OCI-LY1 (cell line): ENCODE data around the gene TMEM164.

Source experiments
- H2AFZ ChIP-seq: fragments of 200-600 bp; sonication (generic), shearing (Covaris generic); 2 replicates; pipeline ENCODE4 v1.6.0; 2014; ENCODE audit warnings: antibody characterized with exemption, mild to moderate bottlenecking, low read length
- H3F3A ChIP-seq: fragments of 200-600 bp; sonication (generic), shearing (Covaris generic); 2 replicates; pipeline ENCODE4 v1.6.0; 2014; ENCODE audit warnings: mild to moderate bottlenecking, antibody characterized with exemption, low read length, moderate library complexity; ENCODE audit not compliant: insufficient read depth
- H3K27ac ChIP-seq: fragments of 200-600 bp; sonication (generic); 2 replicates; pipeline ENCODE4 v1.5.1; 2014; ENCODE audit warnings: low read length, mixed run types, mild to moderate bottlenecking, low read depth; ENCODE audit not compliant: poor library complexity, severe bottlenecking
- H3K27me3 ChIP-seq: fragments of 200-600 bp; sonication (generic); 2 replicates; pipeline ENCODE4 v1.6.0; 2014; ENCODE audit warnings: antibody characterized with exemption, mild to moderate bottlenecking, low read length, moderate library complexity; ENCODE audit not compliant: insufficient read depth
- H3K36me3 ChIP-seq: fragments of 200-600 bp; sonication (generic); 2 replicates; pipeline ENCODE4 v1.6.1; 2014; ENCODE audit warnings: mild to moderate bottlenecking, antibody characterized with exemption, low read length, moderate library complexity, mixed read lengths; ENCODE audit not compliant: insufficient read depth
- H3K4me1 ChIP-seq: fragments of 200-600 bp; sonication (generic); 2 replicates; pipeline ENCODE4 v1.5.1; 2014; ENCODE audit warnings: mild to moderate bottlenecking, low read length, moderate library complexity; ENCODE audit not compliant: insufficient read depth, severe bottlenecking
- H3K4me2 ChIP-seq: fragments of 200-600 bp; sonication (generic), shearing (Covaris generic); 2 replicates; pipeline ENCODE4 v1.6.1; 2014; ENCODE audit warnings: low read length
- H3K4me3 ChIP-seq: fragments of 200-600 bp; sonication (generic); 2 replicates; pipeline ENCODE4 v1.5.1; 2014; ENCODE audit warnings: low read length, low read depth, mild to moderate bottlenecking, mixed read lengths; ENCODE audit not compliant: poor library complexity, severe bottlenecking
- H3K79me2 ChIP-seq: fragments of 200-600 bp; shearing (Covaris generic); 2 replicates; pipeline ENCODE4 v1.6.1; 2016; ENCODE audit warnings: mixed run types, low read length, mixed read lengths; ENCODE audit not compliant: insufficient read depth
- H3K9ac ChIP-seq: fragments of 200-600 bp; sonication (generic), shearing (Covaris generic); 2 replicates; pipeline ENCODE4 v1.6.1; 2014; ENCODE audit warnings: mild to moderate bottlenecking, low read length, mixed read lengths
- H3K9me2 ChIP-seq: fragments of 200-600 bp; sonication (generic), shearing (Covaris generic); 2 replicates; pipeline ENCODE4 v1.6.1; 2014; ENCODE audit warnings: low read depth, mild to moderate bottlenecking, low read length, mixed read lengths
- H3K9me3 ChIP-seq: fragments of 200-600 bp; shearing (Covaris generic); 2 replicates; pipeline ENCODE4 v1.6.1; 2014; ENCODE audit warnings: low read length, mixed read lengths
- H4K20me1 ChIP-seq: fragments of 200-600 bp; sonication (generic), shearing (Covaris generic); 2 replicates; pipeline ENCODE4 v1.6.0; 2016; ENCODE audit warnings: mild to moderate bottlenecking, low read length; ENCODE audit not compliant: insufficient read depth
- CTCF ChIP-seq: fragments of 200-600 bp; sonication (generic), shearing (Covaris generic); IDR thresholded peaks from 2 replicates; pipeline ENCODE4 v1.5.1; 2017; ENCODE audit warnings: mild to moderate bottlenecking, antibody characterized with exemption, low read length, moderate library complexity, mixed read lengths
- EZH2 ChIP-seq: fragments of 200-600 bp; sonication (generic), shearing (Covaris generic); IDR thresholded peaks from 2 replicates; pipeline ENCODE4 v1.8.0; 2017; ENCODE audit warnings: borderline replicate concordance, mixed run types, mild to moderate bottlenecking, antibody characterized with exemption, low read length, moderate library complexity, mixed read lengths

Gene TMEM164

GRCh38 chrX:110020536-110020935 is 17.6 kb downstream of the TMEM164 start:
- Histone ChIP-seq H3K4me1 (no peaks in the 10 kb centered on the region), H3K9me2 (no peaks in the 10 kb centered on the region), H3K9ac (no peak overlapping the region), H3F3A (no peaks in the 10 kb centered on the region), H3K9me3 (no peaks in the 10 kb centered on the region), H3K36me3 (no peaks in the 10 kb centered on the region), H3K4me2 (no peak overlapping the region), H3K79me2 (no peaks in the 10 kb centered on the region), H2AFZ (no peak overlapping the region), H3K27ac (no peak overlapping the region), H3K27me3 (no peaks in the 10 kb centered on the region), H3K4me3 (no peak overlapping the region), H4K20me1 (no peaks in the 10 kb centered on the region)
- TF ChIP-seq CTCF, result no peak

- no peak overlapping the region for H3K27ac ChIP-seq
- TF ChIP-seq CTCF (no peak), EZH2 (no peak)
These were observed 18.5 kb downstream of the TMEM164 start for GRCh38 chrX:110021258-110022022.

GRCh38 chrX:110022599-110023448 is 19.9 kb downstream of the TMEM164 start:
- H3K9me2 ChIP-seq, result no peaks in the 10 kb centered on the region
- no peaks in the 10 kb centered on the region for H3K27me3 ChIP-seq
- H3K4me3 ChIP-seq, result no peak overlapping the region
- no peak overlapping the region for H3K4me2 ChIP-seq
- H3K4me1 ChIP-seq, result no peaks in the 10 kb centered on the region
- no peak overlapping the region for H3K9ac ChIP-seq
- H2AFZ ChIP-seq, result no peak overlapping the region
- H3K27ac ChIP-seq, result no peak overlapping the region
- TF ChIP-seq CTCF, result no peak
- TF ChIP-seq EZH2, result no peak
- no peaks in the 10 kb centered on the region for H3F3A ChIP-seq
- no peaks in the 10 kb centered on the region for H3K79me2 ChIP-seq
- no peaks in the 10 kb centered on the region for H4K20me1 ChIP-seq
- H3K36me3 ChIP-seq, result no peaks in the 10 kb centered on the region
- no peaks in the 10 kb centered on the region for H3K9me3 ChIP-seq

More at GRCh38 chrX:110021258-110022022, 18.5 kb downstream of the TMEM164 start:
- Histone ChIP-seq H3K4me2 (no peak overlapping the region), H3F3A (no peaks in the 10 kb centered on the region), H2AFZ (no peak overlapping the region), H3K79me2 (no peaks in the 10 kb centered on the region), H3K4me3 (no peak overlapping the region), H3K9me3 (no peaks in the 10 kb centered on the region), H3K27me3 (no peaks in the 10 kb centered on the region), H3K36me3 (no peaks in the 10 kb centered on the region), H3K9ac (no peak overlapping the region), H3K9me2 (no peaks in the 10 kb centered on the region), H4K20me1 (no peaks in the 10 kb centered on the region), H3K4me1 (no peaks in the 10 kb centered on the region)
